NCI-H1048 (cell line): ENCODE data around the gene SLC1A4.
A peak's percentile ranks its signal among the peaks of the same experiment; 100 is the strongest.

ENCODE experiments used
- DNase-seq: peaks from one replicate; lab custom pipeline; 2025; lab: John Stamatoyannopoulos, UW

The SLC1A4 gene

DNA sequence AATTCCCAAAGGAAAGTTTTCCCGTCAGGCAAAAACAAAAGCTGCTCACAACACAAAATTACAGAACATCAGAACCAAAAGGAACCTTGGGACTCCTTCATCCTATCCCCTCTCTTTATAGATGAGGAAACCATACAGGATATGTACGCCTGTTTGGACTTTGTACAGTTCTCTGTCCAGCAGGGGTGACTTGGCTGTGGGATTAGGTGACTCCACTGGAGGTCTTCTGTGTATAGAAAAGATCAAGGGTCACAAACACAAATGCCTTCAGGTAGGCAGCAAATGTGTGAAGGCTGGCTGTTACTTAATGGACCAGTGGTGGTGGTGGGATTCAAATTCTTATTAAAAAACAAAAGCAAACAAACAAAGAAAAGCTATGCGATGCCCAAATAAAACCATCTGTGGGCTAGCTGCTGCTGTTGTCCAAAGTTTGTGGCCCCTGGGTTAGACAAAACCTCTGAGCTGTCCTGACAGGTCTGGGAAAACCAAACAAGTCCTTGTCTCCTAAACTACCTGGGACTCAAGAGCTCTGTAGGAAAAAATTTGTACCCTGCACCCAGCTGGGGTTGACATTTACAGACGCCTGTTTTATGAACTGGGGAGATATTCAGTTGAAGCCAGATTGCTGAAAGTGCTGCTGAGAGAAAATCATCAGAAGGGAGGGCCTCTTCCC lies 65.7 kb downstream of the SLC1A4 start:
- no peak for DNase-seq

- no peak for DNase-seq
Measured at GRCh38 chr2:65055422-65056214, 66.4 kb downstream of the SLC1A4 start.

- DNase-seq: peak; percentile 93
Measured at GRCh38 chr2:65056215-65057053, 67.2 kb downstream of the SLC1A4 start, which contains the start of gene CEP68. Gene CEP68 (plus strand): TSS chr2:65056416. CDS start chr2:65069445, 13,029 bp downstream.

GRCh38 chr2:65057054-65057375 lies 67.8 kb downstream of the SLC1A4 start:
- no peak for DNase-seq

GRCh38 chr2:65057391-65058052 lies 68.3 kb downstream of the SLC1A4 start:
- no peak for DNase-seq

- DNase-seq: no peak
Measured at GRCh38 chr2:65059071-65059470, 69.9 kb downstream of the SLC1A4 start.

- DNase-seq: no peak
Measured at GRCh38 chr2:65061146-65061909, 72.1 kb downstream of the SLC1A4 start.

DNA sequence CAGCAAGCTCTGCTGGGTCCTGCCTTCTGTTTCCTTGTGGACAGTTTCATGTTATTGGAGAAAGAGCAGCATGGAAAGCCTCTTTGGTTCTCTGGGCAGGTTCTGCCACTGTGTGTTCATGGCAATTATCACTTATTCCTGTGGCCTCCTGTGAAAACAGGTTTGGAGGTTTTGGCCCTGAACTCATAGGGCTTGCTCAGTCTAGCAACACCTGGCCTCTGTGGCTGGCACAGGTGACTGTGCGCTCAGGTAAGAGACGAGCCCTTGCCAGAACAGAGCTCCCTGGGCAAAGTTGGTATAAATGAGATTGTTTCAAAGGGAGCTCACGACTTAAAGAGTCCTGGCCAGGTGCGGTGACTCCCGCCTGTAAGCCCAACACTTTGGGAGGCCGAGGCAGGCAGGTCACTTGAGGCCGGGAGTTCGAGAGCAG lies 72.7 kb downstream of the SLC1A4 start:
- no peak for DNase-seq

GRCh38 chr2:65062843-65063825 lies 73.9 kb downstream of the SLC1A4 start:
- no peak for DNase-seq

DNA sequence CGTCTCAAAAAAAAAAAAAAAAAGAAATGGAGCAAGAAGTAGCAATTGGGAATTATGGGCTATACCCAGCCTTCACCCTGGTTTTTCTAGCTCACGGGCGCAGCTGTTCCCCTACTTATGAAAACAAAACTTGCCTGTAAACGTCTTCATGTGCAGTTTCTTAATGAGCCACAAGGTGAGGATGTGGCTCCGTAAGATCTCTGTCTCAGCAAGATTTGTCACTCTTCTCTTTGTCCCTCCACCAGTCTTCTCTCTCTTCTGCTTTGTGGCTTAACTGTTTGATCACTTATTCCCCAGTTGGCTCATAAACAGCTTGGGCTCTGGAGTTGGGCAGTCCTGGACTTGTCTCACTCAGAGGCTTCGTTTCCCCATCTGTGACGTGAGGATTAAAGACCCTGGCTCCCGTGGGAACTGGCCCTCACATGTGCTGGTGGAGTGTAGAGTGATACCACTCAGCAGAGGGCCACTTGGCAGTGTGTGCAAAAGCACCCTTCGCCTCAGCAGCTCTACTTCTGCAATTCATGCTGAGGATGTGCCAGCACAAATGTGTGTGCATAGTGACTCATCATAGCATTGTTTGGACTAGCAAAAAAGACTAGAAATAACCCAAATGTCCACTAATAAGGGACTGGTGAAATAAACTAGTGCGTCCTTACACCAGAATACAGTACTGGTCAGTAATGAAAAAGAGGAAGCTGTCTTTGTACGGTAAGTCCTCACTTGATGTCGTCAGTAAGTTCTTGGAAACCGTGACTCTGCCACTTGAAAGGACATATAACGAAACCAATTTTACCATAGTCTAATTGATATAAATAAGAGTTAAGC lies 75.7 kb downstream of the SLC1A4 start:
- DNase-seq: no peak

DNA sequence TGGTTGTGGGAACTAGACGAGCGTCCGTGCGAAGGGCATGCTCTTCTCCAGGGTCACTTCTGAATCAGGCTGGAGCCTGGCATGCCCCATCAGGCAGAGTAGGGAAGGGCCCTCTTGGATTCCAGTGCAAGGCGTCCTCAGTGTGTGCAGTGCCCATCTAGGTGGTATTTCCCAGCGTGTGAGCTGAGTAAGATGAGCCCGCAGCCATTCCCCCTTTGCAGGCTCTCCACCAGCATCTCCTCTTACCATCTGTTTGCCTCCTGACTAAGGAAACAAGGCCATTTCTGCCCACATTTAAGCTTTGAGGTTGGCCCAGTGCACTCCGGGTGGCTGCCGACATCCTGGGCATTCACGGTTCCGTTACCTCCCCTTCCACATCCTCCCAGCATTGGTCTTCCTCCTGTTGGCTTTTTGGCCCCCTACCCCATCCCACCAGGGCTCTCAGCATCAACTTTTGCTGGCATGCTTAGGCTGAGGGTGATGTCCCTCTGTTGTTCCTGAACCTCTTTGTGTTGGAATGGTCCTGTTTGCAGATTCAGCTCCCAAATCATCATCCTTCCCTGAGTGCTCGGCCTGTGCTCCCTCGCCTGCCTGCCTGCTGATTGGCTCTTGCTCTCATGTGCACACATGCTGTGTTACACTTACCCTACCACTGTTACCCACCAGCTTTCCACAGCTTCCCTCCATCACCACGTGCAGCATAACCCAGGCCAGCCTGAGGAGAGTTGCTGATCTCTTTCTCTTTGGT lies 78.8 kb downstream of the SLC1A4 start:
- no peak for DNase-seq

GRCh38 chr2:65069439-65069824 lies 80.2 kb downstream of the SLC1A4 start:
- DNase-seq: no peak

- no peak for DNase-seq
Measured at GRCh38 chr2:65070172-65070830, 81.1 kb downstream of the SLC1A4 start.

GRCh38 chr2:65070856-65071255 lies 81.7 kb downstream of the SLC1A4 start:
- no peak for DNase-seq

DNA sequence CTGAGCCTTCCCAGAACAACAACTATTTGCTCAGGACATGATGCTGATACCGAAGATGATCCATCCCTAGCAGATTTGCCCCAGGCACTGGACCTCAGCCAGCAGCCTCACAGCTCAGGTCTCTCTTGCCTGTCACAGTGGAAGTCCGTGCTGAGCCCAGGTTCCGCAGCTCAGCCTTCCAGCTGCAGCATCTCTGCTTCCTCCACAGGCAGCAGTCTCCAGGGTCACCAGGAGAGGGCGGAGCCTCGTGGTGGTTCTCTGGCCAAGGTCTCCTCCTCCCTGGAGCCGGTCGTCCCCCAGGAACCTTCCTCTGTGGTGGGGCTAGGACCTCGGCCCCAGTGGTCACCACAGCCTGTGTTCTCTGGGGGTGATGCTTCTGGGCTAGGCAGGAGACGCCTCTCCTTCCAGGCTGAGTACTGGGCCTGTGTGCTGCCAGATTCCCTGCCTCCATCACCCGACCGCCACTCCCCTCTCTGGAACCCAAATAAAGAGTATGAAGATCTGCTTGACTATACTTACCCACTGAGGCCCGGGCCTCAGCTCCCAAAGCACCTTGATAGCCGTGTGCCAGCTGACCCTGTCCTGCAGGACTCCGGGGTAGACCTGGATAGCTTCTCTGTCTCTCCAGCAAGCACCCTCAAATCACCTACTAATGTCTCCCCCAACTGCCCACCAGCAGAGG lies 82.4 kb downstream of the SLC1A4 start:
- DNase-seq: no peak

- DNase-seq: no peak
Measured at GRCh38 chr2:65072181-65072970, 83.2 kb downstream of the SLC1A4 start.
